ENCODE measurements around the gene FOXA1. TPM values are rescaled to one million over a fixed set of nuclear protein-coding genes. Genes with fewer than 3 reads are reported as not detected.

The FOXA1 gene
- total RNA-seq, 1 experiment from 2014 or later: 212 TPM

DNA sequence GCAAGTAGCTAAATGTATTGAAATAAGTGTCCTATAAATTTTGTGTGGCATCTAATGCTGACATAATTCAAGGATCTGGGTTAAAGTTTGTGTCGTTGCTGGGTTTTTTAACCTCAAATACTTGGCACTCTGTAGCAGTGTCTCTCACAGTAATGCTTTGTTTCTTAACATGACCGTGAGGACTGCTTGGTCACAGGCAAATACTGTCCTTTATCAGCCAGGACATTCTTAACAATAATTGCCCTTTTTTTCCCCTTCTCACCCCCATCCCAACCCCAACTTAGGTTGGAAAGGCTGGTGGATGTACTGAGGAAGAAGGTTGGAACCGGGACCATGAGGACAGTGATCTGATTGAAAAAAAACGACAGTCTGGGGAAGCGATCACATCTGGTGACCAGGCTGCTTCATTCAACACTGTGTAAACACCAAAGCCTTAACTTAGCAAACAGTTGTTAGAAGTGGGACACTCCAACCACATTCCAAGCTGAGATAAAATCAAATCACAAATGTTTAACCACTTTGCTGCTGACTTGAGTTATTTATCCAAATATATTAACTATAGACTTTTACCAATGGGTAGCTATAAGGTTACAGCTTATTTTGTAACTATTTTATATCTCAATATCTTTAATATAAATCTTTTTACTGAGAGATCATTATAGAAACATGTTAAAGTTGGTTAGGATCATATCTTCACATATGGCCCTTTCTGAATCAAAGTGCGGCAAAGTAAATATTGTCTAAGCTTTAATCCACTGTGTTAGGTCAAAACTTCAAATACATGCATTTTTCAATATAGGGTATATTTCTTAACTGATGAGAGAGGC lies 48.2 kb downstream of the FOXA1 start:
- intact Hi-C loops (cut with micrococcal nuclease): loop anchor here (1.0 to 5.0 kb wide), 6 partner anchors 20 to 295 kb away; no protein-coding TSS in a partner anchor
- peak; percentile 87 for ATAC-seq

DNA sequence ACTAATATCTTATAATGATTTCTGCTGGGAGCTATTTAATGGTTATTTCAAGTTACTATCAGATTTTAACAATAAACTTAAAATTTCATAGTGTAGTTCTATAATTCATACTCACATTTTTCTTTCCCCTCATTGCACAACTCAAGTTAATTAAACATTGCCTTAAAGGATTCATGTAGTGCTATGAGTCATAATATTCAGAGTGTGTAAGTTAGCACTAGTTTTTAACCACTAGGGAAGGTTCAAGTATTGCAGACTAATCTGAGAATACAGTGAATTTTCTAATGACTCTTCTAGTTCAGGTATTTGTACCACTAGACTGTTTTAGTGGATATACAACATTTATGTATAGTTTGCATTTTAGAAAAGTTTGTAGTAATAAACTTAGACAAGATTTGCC lies 49.9 kb downstream of the FOXA1 start:
- ATAC-seq (no peak), DNase-seq (no peak)
- BruUV-seq (replicated peaks): no TSS peak
- Histone ChIP-seq H3K9me3 (ENCODE audit: low read length) (no peaks in the 10 kb centered on the region), H2AFZ (ENCODE audit: low read length) (no peak overlapping the region), H3F3A (ENCODE audit: low read length, unreplicated experiment) (no peaks in the 10 kb centered on the region), H4K20me1 (ENCODE audit: low read length) (no peaks in the 10 kb centered on the region), H3K4me2 (ENCODE audit: low read length) (peak overlapping the region; percentile 88), H3K9ac (ENCODE audit: low read length) (no peak overlapping the region), H3K27ac (ENCODE audit: low read length) (peak overlapping the region; percentile 97), H3K4me3 (ENCODE audit: low read length) (no peak overlapping the region), H3K79me2 (ENCODE audit: low read length) (no peaks in the 10 kb centered on the region), H3K27me3 (ENCODE audit: low read length) (no peaks in the 10 kb centered on the region), H3K4me1 (ENCODE audit: insufficient read depth, low read length) (peaks cover 56% of the 10 kb centered on the region), H3K36me3 (ENCODE audit: low read depth, low read length) (no peaks in the 10 kb centered on the region), H3K9me2 (replicated peaks; ENCODE audit: low read length) (no peaks in the 10 kb centered on the region)
- ChIA-PET POLR2A (ENCODE audit: unreplicated experiment) (no interaction called here), CTCF (no interaction called here)
- TF ChIP-seq, protein P1, sequence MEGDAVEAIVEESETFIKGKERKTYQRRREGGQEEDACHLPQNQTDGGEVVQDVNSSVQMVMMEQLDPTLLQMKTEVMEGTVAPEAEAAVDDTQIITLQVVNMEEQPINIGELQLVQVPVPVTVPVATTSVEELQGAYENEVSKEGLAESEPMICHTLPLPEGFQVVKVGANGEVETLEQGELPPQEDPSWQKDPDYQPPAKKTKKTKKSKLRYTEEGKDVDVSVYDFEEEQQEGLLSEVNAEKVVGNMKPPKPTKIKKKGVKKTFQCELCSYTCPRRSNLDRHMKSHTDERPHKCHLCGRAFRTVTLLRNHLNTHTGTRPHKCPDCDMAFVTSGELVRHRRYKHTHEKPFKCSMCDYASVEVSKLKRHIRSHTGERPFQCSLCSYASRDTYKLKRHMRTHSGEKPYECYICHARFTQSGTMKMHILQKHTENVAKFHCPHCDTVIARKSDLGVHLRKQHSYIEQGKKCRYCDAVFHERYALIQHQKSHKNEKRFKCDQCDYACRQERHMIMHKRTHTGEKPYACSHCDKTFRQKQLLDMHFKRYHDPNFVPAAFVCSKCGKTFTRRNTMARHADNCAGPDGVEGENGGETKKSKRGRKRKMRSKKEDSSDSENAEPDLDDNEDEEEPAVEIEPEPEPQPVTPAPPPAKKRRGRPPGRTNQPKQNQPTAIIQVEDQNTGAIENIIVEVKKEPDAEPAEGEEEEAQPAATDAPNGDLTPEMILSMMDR (conservative IDR thresholded peaks at IDR 0.05; ENCODE audit: low read depth, low read length): peak; percentile 44
- no peak for TF ChIP-seq EZH2 (IDR thresholded peaks at IDR 0.05; ENCODE audit: low read length, unreplicated experiment)
- intact Hi-C loops (cut with micrococcal nuclease): loop anchor here (5.0 kb wide), 1 partner anchor 293 kb away; no protein-coding TSS in a partner anchor

More for the DNA sequence above, 48.2 kb downstream of the FOXA1 start:
- Histone ChIP-seq H3K9me2 (replicated peaks; ENCODE audit: low read length) (no peaks in the 10 kb centered on the region), H2AFZ (ENCODE audit: low read length) (peak overlapping the region; percentile 69), H3K9me3 (ENCODE audit: low read length) (no peaks in the 10 kb centered on the region), H3K4me2 (ENCODE audit: low read length) (peak overlapping the region; percentile 88), H3F3A (ENCODE audit: low read length, unreplicated experiment) (no peaks in the 10 kb centered on the region), H4K20me1 (ENCODE audit: low read length) (no peaks in the 10 kb centered on the region), H3K4me1 (ENCODE audit: insufficient read depth, low read length) (peaks cover 62% of the 10 kb centered on the region), H3K79me2 (ENCODE audit: low read length) (no peaks in the 10 kb centered on the region), H3K36me3 (ENCODE audit: low read depth, low read length) (no peaks in the 10 kb centered on the region), H3K9ac (ENCODE audit: low read length) (peak overlapping the region; percentile 75), H3K27ac (ENCODE audit: low read length) (peak overlapping the region; percentile 97), H3K27me3 (ENCODE audit: low read length) (no peaks in the 10 kb centered on the region), H3K4me3 (ENCODE audit: low read length) (peak overlapping the region; percentile 65)
- DNase-seq: peak; percentile 89
- TF ChIP-seq EZH2 (IDR thresholded peaks at IDR 0.05; ENCODE audit: low read length, unreplicated experiment) (no peak), EZH2phosphoT487 (IDR thresholded peaks at IDR 0.05; ENCODE audit: borderline replicate concordance, low read length) (no peak)
- TF ChIP-seq, protein P1 (conservative IDR thresholded peaks at IDR 0.05; ENCODE audit: low read depth, low read length): no peak
- POLR2A ChIA-PET (ENCODE audit: unreplicated experiment): interaction anchor here (0.6 to 0.7 kb wide), 3 partner anchors 28 to 116 kb away, joined by 4 to 5 read pairs (median 4); no protein-coding TSS in a partner anchor
- CTCF ChIA-PET: interaction anchor here (1.6 kb wide), 1 partner anchor 39 kb away, joined by 3 read pairs; no protein-coding TSS in a partner anchor
- TSS peak; percentile 71 for BruUV-seq (replicated peaks)

DNA sequence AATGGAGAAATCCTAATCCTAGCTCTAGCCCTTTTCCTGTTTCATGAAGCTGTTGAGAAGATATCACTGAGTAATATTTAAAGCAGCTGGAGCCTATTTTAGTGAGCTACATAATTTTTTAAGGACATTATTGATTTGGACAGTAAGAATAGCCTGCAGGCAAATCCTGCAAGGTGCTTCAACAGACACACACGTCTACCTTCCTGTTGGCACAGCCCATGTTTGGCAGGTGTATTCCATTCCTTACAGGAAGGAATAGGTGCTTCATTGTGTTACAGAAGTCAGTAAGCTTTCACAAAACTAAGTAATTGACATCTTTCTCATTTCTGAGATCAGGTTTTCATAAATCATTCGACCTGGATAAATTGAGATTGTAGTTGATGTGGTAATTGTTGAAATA lies 50.6 kb downstream of the FOXA1 start:
- ATAC-seq (peak; percentile 19), DNase-seq (peak; percentile 74)
- H3K27ac ChIP-seq (ENCODE audit: low read length): peak overlapping the region; percentile 5; the same call in 1 of the 2 replicates
- POLR2A ChIA-PET (ENCODE audit: unreplicated experiment): interaction anchor here (0.6 kb wide), 1 partner anchor 43 kb away, joined by 3 read pairs; no protein-coding TSS in a partner anchor
- TF ChIP-seq EZH2phosphoT487 (IDR thresholded peaks at IDR 0.05; ENCODE audit: borderline replicate concordance, low read length): no peak
- TF ChIP-seq EZH2 (IDR thresholded peaks at IDR 0.05; ENCODE audit: low read length, unreplicated experiment): no peak
- TF ChIP-seq, protein P1 (conservative IDR thresholded peaks at IDR 0.05; ENCODE audit: low read depth, low read length): no peak
- peaks cover 53% of the 10 kb centered on the region for H3K4me1 ChIP-seq (ENCODE audit: insufficient read depth, low read length)
- no peaks in the 10 kb centered on the region for H4K20me1 ChIP-seq (ENCODE audit: low read length)
- H3F3A ChIP-seq (ENCODE audit: low read length, unreplicated experiment): no peaks in the 10 kb centered on the region
- peak overlapping the region; percentile 13; the same call in 1 of the 2 replicates for H3K4me2 ChIP-seq (ENCODE audit: low read length)
- H3K9ac ChIP-seq (ENCODE audit: low read length): no peak overlapping the region
- CTCF ChIA-PET: no interaction called here
- BruUV-seq (replicated peaks): no TSS peak
- H3K27me3 ChIP-seq (ENCODE audit: low read length): no peaks in the 10 kb centered on the region
- no peaks in the 10 kb centered on the region for H3K9me2 ChIP-seq (replicated peaks; ENCODE audit: low read length)
- intact Hi-C loops (cut with micrococcal nuclease): no loop called here
- no peaks in the 10 kb centered on the region for H3K79me2 ChIP-seq (ENCODE audit: low read length)
- no peaks in the 10 kb centered on the region for H3K36me3 ChIP-seq (ENCODE audit: low read depth, low read length)
- H3K4me3 ChIP-seq (ENCODE audit: low read length): no peak overlapping the region
- no peak overlapping the region for H2AFZ ChIP-seq (ENCODE audit: low read length)
- H3K9me3 ChIP-seq (ENCODE audit: low read length): no peaks in the 10 kb centered on the region
